ENCODE results near the gene CTIF. TPM values are rescaled to one million over a fixed set of nuclear protein-coding genes. Genes with fewer than 3 reads are reported as not detected.

CTIF gene
- polyA plus RNA-seq, 1 experiment, result 40.2 TPM

DNA sequence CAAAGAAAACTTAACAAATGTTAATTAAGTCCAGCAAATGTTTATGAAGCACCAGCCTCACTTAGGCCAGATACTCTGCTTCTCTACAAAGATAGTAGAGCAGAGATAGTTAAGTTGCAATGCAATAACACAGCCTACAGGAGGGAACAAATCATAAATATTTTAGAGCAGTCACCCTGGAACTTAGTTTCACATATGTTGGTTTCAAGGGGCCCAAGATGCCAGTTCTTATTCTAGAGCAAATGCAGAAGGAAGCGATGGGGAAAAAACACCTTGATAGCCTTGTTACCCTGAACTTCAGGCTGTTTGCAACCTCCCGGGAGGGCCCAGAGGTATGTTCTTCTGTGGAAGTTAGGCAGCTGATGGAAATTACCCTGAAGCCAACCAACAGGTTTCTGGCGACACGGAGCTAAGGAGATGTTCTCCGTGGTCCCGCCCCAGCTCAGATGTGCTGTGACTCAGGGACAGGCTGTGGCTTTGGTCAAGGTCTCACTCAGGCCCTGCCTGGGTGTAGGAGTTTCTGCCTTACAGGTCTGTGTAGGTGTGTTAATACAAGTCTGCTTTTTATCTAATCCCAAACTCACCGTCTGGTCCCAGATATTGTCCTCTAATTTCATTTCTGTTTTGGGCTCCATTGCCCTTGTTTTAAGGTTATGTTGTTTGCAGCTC lies 3.8 kb downstream of the CTIF start:
- CTCF ChIA-PET, result interaction anchor here (1.1 kb wide), 1 partner anchor 67 kb away, joined by 3 read pairs; no protein-coding TSS in a partner anchor
- no peak for DNase-seq (ENCODE audit: low read depth, low spot score)
- no peaks in the 10 kb centered on the region; the same call in 1 of the 2 replicates for H3K9me3 ChIP-seq (ENCODE audit: control insufficient read depth, insufficient read depth, low read length)
- H3K27me3 ChIP-seq (ENCODE audit: control insufficient read depth, insufficient read depth, low read length), result no peaks in the 10 kb centered on the region
- H3K4me3 ChIP-seq (ENCODE audit: low read depth, low read length), result no peak overlapping the region
- no peak overlapping the region for H3K27ac ChIP-seq (ENCODE audit: low read depth, low read length)
- TF ChIP-seq, protein P1, sequence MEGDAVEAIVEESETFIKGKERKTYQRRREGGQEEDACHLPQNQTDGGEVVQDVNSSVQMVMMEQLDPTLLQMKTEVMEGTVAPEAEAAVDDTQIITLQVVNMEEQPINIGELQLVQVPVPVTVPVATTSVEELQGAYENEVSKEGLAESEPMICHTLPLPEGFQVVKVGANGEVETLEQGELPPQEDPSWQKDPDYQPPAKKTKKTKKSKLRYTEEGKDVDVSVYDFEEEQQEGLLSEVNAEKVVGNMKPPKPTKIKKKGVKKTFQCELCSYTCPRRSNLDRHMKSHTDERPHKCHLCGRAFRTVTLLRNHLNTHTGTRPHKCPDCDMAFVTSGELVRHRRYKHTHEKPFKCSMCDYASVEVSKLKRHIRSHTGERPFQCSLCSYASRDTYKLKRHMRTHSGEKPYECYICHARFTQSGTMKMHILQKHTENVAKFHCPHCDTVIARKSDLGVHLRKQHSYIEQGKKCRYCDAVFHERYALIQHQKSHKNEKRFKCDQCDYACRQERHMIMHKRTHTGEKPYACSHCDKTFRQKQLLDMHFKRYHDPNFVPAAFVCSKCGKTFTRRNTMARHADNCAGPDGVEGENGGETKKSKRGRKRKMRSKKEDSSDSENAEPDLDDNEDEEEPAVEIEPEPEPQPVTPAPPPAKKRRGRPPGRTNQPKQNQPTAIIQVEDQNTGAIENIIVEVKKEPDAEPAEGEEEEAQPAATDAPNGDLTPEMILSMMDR (IDR thresholded peaks at IDR 0.05; ENCODE audit: low read depth, low read length), result no peak
- POLR2A ChIA-PET, result no interaction called here

DNA sequence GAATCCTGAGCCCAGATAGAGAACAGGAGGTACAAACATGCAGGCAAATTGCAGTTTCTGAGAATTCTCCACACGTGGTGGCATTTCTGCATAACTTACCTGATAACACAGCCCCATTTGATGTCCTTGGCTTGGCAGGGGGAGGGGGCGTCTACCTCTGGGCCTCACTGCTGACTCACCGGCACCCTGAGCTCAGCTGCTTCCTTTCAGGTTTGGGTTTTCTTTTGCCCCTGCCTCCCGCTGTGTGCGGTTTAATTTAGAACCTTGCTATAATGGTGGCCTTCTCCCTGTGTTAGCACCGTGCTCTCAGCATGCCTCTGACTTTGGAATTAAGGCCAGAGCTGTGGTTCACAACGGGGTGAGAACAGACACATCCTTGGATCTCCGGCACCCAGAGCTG lies 4.4 kb downstream of the CTIF start:
- Histone ChIP-seq H3K27ac (ENCODE audit: low read depth, low read length) (no peak overlapping the region), H3K27me3 (ENCODE audit: control insufficient read depth, insufficient read depth, low read length) (no peaks in the 10 kb centered on the region), H3K4me3 (ENCODE audit: low read depth, low read length) (no peak overlapping the region), H3K9me3 (ENCODE audit: control insufficient read depth, insufficient read depth, low read length) (no peaks in the 10 kb centered on the region; the same call in 1 of the 2 replicates)
- ChIA-PET CTCF (interaction anchor here (1.1 kb wide), 1 partner anchor 68 kb away, joined by 3 read pairs; no protein-coding TSS in a partner anchor), POLR2A (interaction anchor here (0.7 kb wide), 1 partner anchor 69 kb away, joined by 3 read pairs; no protein-coding TSS in a partner anchor)
- TF ChIP-seq, protein P1 (IDR thresholded peaks at IDR 0.05; ENCODE audit: low read depth, low read length), result no peak
- DNase-seq (ENCODE audit: low read depth, low spot score), result no peak

DNA sequence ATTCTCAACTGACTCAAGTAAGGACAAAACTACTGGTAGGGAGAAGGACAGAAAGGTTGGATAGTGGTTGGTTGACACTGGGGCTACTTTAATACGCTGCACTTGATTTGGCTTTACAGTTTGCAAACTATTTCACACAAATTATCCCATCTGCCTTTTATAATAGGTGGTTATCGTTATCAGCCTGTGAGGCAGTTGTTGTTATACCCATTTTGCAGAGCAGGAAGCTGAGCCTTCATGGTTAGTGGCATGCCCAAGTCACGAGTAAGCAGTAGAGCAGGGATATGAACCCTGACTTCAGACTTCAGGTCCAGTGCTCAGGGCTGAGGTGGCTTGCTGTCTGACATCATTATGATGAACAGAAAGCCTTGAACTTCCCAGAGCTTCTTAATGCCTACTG lies 5.3 kb downstream of the CTIF start:
- no peaks in the 10 kb centered on the region for H3K27me3 ChIP-seq (ENCODE audit: control insufficient read depth, insufficient read depth, low read length)
- POLR2A ChIA-PET, result no interaction called here
- TF ChIP-seq, protein P1 (IDR thresholded peaks at IDR 0.05; ENCODE audit: low read depth, low read length), result no peak
- H3K27ac ChIP-seq (ENCODE audit: low read depth, low read length), result no peak overlapping the region
- no peak for DNase-seq (ENCODE audit: low read depth, low spot score)
- H3K9me3 ChIP-seq (ENCODE audit: control insufficient read depth, insufficient read depth, low read length), result no peaks in the 10 kb centered on the region; the same call in 1 of the 2 replicates
- CTCF ChIA-PET, result no interaction called here
- no peak overlapping the region for H3K4me3 ChIP-seq (ENCODE audit: low read depth, low read length)

DNA sequence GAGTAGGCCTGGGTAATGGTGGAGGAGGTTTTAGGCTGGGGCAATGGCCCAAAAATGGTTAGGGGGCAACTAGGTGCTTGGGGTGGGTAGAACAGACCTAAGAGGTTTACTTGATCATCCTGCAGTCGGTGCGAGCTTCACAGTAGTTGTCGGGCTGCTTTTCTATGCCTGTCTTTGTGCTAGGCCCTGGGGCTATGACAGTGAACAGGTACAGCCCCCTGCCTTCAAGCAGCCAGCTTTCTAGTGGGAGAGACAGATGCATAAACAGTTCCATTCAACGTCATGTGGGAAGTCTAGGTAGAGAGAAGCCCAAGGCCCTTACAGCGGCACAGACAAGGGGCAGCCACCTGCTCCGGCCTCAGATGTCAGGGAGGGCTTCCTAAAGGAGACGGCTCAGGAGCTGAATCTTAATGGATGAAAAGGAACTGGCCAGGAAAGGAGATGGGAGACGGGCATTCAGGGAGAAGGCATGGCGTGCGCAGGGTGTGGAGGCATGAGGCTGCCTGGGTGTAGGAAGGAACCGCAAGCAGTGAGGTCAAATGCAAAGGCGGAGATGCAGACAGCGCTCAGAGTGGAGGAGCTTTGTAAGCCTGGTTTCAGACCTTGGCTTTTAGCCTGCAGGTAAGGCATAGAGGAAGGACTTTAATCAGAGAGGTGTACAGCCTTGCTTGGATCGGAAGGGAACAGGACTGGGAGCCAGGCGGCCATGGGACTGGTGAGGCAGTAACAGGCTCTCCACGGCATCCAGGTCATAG lies 6.0 kb downstream of the CTIF start:
- TF ChIP-seq, protein P1 (IDR thresholded peaks at IDR 0.05; ENCODE audit: low read depth, low read length), result no peak
- ChIA-PET CTCF (interaction anchor here (1.5 kb wide), 1 partner anchor 69 kb away, joined by 3 read pairs; no protein-coding TSS in a partner anchor), POLR2A (no interaction called here)
- no peak for DNase-seq (ENCODE audit: low read depth, low spot score)
- Histone ChIP-seq H3K4me3 (ENCODE audit: low read depth, low read length) (no peak overlapping the region), H3K27ac (ENCODE audit: low read depth, low read length) (peak overlapping the region; percentile 47), H3K27me3 (ENCODE audit: control insufficient read depth, insufficient read depth, low read length) (no peaks in the 10 kb centered on the region), H3K9me3 (ENCODE audit: control insufficient read depth, insufficient read depth, low read length) (no peaks in the 10 kb centered on the region; the same call in 1 of the 2 replicates)

All from AG04450 (cell line).